Sigmoid colon (tissue), 4 donors: ENCODE measurements around the gene THAP6.

Experiments
- EP300 ChIP-seq, 4 donors: sonication (generic); formaldehyde crosslinking; IDR thresholded peaks; one replicate each; pipeline ENCODE4 v1.6.1; 2017; ENCODE audit warnings: antibody characterized with exemption in 4 of 4
- POLR2A ChIP-seq, 2 donors: fragments of 450-650 bp; IDR thresholded peaks; one replicate each; pipeline ENCODE4 v1.6.1; 2016; ENCODE audit warnings: antibody characterized with exemption in 2 of 2, mild to moderate bottlenecking in 2 of 2, moderate library complexity in 2 of 2
- TF ChIP-seq, protein P1 (sequence below), 4 experiments: fragments of 450-650 bp in 3 of 4; fragments of 200-600 bp in 1 of 4; IDR thresholded peaks; one replicate each; pipeline ENCODE4 v1.5.1; 2016 to 2019; ENCODE audit warnings: antibody characterized with exemption in 4 of 4, mild to moderate bottlenecking in 3 of 4, moderate library complexity in 2 of 4

DNA sequence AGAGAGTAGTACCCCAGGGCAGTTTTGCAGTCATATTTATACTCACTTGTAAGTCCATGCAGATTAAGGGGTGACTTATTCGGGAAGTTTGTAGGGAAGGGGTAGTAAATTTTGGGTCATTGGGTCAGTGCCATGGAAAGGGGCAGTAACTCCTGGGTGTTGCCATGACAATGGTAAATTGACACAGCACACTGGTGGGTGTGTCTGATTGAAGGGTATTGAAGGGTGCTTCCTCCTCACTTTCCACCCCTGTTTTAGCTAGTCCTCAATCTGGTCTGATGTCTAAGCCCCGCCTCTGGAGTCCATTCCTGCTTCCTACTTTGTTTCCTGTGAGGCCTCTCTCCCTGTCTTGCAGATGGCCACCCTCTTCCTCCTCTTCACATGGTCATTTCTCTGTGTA is 53.5 kb downstream of the THAP6 start:
- TF ChIP-seq, protein P1, sequence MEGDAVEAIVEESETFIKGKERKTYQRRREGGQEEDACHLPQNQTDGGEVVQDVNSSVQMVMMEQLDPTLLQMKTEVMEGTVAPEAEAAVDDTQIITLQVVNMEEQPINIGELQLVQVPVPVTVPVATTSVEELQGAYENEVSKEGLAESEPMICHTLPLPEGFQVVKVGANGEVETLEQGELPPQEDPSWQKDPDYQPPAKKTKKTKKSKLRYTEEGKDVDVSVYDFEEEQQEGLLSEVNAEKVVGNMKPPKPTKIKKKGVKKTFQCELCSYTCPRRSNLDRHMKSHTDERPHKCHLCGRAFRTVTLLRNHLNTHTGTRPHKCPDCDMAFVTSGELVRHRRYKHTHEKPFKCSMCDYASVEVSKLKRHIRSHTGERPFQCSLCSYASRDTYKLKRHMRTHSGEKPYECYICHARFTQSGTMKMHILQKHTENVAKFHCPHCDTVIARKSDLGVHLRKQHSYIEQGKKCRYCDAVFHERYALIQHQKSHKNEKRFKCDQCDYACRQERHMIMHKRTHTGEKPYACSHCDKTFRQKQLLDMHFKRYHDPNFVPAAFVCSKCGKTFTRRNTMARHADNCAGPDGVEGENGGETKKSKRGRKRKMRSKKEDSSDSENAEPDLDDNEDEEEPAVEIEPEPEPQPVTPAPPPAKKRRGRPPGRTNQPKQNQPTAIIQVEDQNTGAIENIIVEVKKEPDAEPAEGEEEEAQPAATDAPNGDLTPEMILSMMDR (IDR thresholded peaks at IDR 0.05) = no peak
- TF ChIP-seq POLR2A (IDR thresholded peaks at IDR 0.05) = no peak
- TF ChIP-seq EP300 (IDR thresholded peaks at IDR 0.05) = no peak
